ENCODE measurements around the gene UBE2QL1. TPM values are rescaled to one million over a fixed set of nuclear protein-coding genes. Genes with fewer than 3 reads are reported as not detected.
A peak's percentile ranks its signal among the peaks of the same experiment; 100 is the strongest.

Gene UBE2QL1
- 0.54 and 0.64 TPM in 2 replicates for total RNA-seq (2014; rRNA removed; shearing (Covaris generic))

- no peak for DNase-seq (ENCODE audit: low spot score)
These were observed at the start of gene UBE2QL1 for GRCh38 chr5:6448622-6449464. UBE2QL1 (plus strand) TSS chr5:6448859; CDS start chr5:6448894, 35 bp downstream.

GRCh38 chr5:6399980-6400910 lies 48.4 kb upstream of the UBE2QL1 start:
- peak; percentile 37 for DNase-seq (ENCODE audit: low spot score)

- DNase-seq (ENCODE audit: low spot score), result no peak
These were observed 47.2 kb upstream of the UBE2QL1 start for GRCh38 chr5:6401410-6401809.

GRCh38 chr5:6402939-6403338 lies 45.7 kb upstream of the UBE2QL1 start:
- DNase-seq (ENCODE audit: low spot score), result peak; percentile 51

- no peak for DNase-seq (ENCODE audit: low spot score)
These were observed 45.2 kb upstream of the UBE2QL1 start for GRCh38 chr5:6403416-6403815.

- no peak for DNase-seq (ENCODE audit: low spot score)
These were observed 44.5 kb upstream of the UBE2QL1 start for GRCh38 chr5:6404129-6404528.

GRCh38 chr5:6405591-6405990 lies 43.1 kb upstream of the UBE2QL1 start:
- DNase-seq (ENCODE audit: low spot score), result no peak

GRCh38 chr5:6407558-6408259 lies 41.0 kb upstream of the UBE2QL1 start:
- DNase-seq (ENCODE audit: low spot score), result no peak

GRCh38 chr5:6408260-6408596 lies 40.4 kb upstream of the UBE2QL1 start:
- no peak for DNase-seq (ENCODE audit: low spot score)

- no peak for DNase-seq (ENCODE audit: low spot score)
These were observed 39.8 kb upstream of the UBE2QL1 start for GRCh38 chr5:6408627-6409446.

GRCh38 chr5:6410421-6410820 lies 38.2 kb upstream of the UBE2QL1 start:
- no peak for DNase-seq (ENCODE audit: low spot score)

- DNase-seq (ENCODE audit: low spot score), result no peak
These were observed 37.5 kb upstream of the UBE2QL1 start for GRCh38 chr5:6411141-6411540.

- DNase-seq (ENCODE audit: low spot score), result no peak
These were observed 35.8 kb upstream of the UBE2QL1 start for GRCh38 chr5:6412811-6413210.

GRCh38 chr5:6417657-6418056 lies 31.0 kb upstream of the UBE2QL1 start:
- DNase-seq (ENCODE audit: low spot score), result no peak

- no peak for DNase-seq (ENCODE audit: low spot score)
These were observed 29.9 kb upstream of the UBE2QL1 start for GRCh38 chr5:6418679-6419276.

- DNase-seq (ENCODE audit: low spot score), result no peak
These were observed 29.3 kb upstream of the UBE2QL1 start for GRCh38 chr5:6419340-6419852.

- no peak for DNase-seq (ENCODE audit: low spot score)
These were observed 25.1 kb upstream of the UBE2QL1 start for GRCh38 chr5:6423327-6424109.

GRCh38 chr5:6424110-6424659 lies 24.5 kb upstream of the UBE2QL1 start:
- DNase-seq (ENCODE audit: low spot score), result no peak

- DNase-seq (ENCODE audit: low spot score), result no peak
These were observed 24.0 kb upstream of the UBE2QL1 start for GRCh38 chr5:6424700-6425099.
